Natural killer cell (primary cell): ENCODE measurements around the gene ARHGAP6. TPM values are rescaled to one million over a fixed set of nuclear protein-coding genes. Genes with fewer than 3 reads are reported as not detected.
"Not testable (repeated sequence)": the region's sequence is repeated elsewhere in the genome, so short reads cannot be mapped to it uniquely, and the experiment has no call there.

ENCODE experiments used
- ATAC-seq, 3 donors: fragments of 150-1000 bp in 2 of 3; fragments of 200-7000 bp in 1 of 3; cut with Tn5 transposase; 1 replicate in 1 of 3; 2 replicates in 2 of 3; pipeline ENCODE4 v1.10.0; 2021; ENCODE audit warnings: mild to moderate bottlenecking in 2 of 3, moderate library complexity in 2 of 3
- DNase-seq, 2 donors: peaks; one replicate each; pipeline versions ENCODE4 v3.0.0 to v3.0.0-alpha.2; 2013 to 2021; ENCODE audit warnings: mixed read lengths in 1 of 2
- H3K27ac ChIP-seq: one replicate; pipeline ENCODE4 v1.5.1; 2013; ENCODE audit warnings: mild to moderate bottlenecking, low read length
- H3K27me3 ChIP-seq: one replicate; pipeline ENCODE4 v1.6.1; 2013; ENCODE audit warnings: low read length; ENCODE audit not compliant: control insufficient read depth, insufficient read depth
- H3K36me3 ChIP-seq: one replicate; pipeline ENCODE4 v1.6.1; 2013; ENCODE audit warnings: low read length; ENCODE audit not compliant: control insufficient read depth, insufficient read depth
- H3K4me1 ChIP-seq: one replicate; pipeline ENCODE4 v1.6.1; 2013; ENCODE audit warnings: low read length; ENCODE audit not compliant: control insufficient read depth, insufficient read depth
- H3K4me3 ChIP-seq: one replicate; pipeline ENCODE4 v1.5.1; 2013; ENCODE audit warnings: low read length
- H3K9me3 ChIP-seq: one replicate; pipeline ENCODE4 v1.6.1; 2013; ENCODE audit warnings: low read length; ENCODE audit not compliant: control insufficient read depth, insufficient read depth
- H3K27ac Mint-ChIP-seq, 2 donors: one replicate each; pipeline ENCODE4 v1.8.0; 2022; ENCODE audit warnings: mild to moderate bottlenecking in 2 of 2, mixed read lengths in 2 of 2, moderate library complexity in 1 of 2
- H3K27me3 Mint-ChIP-seq, 2 donors: one replicate each; pipeline ENCODE4 v1.8.0; 2022; ENCODE audit warnings: low read depth in 2 of 2, mixed read lengths in 2 of 2
- H3K36me3 Mint-ChIP-seq: one replicate; pipeline ENCODE4 v1.8.0; 2022; ENCODE audit warnings: mixed read lengths
- H3K4me1 Mint-ChIP-seq, 2 donors: one replicate each; pipeline ENCODE4 v1.8.0; 2022; ENCODE audit warnings: mixed read lengths in 2 of 2
- H3K4me3 Mint-ChIP-seq: one replicate; pipeline ENCODE4 v1.8.0; 2022; ENCODE audit warnings: mild to moderate bottlenecking, moderate library complexity, mixed read lengths
- H3K9me3 Mint-ChIP-seq, 2 donors: one replicate each; pipeline ENCODE4 v1.8.0; 2022; ENCODE audit warnings: mixed read lengths in 2 of 2
- WGBS: methylation state at CpG from one replicate; pipeline ENCODE4 v1.1.7; 2013; ENCODE audit warnings: missing lambda C conversion rate; ENCODE audit not compliant: insufficient coverage; 5-methylcytosine and 5-hydroxymethylcytosine counted together
- intact Hi-C: fragments of 100-400 bp; cut with micrococcal nuclease; formaldehyde crosslinking; loops from one replicate; pipeline ENCODE4 v1.14.2; 2022
- total RNA-seq, 4 donors: library from RNA; stranded (reverse); fragments of 120-200 nt in 1 of 4; gene quantifications; one replicate each; pipeline versions ENCODE4 v1.2.3 to v1.2.4, GENCODE V29; 2013 to 2022
- TF ChIP-seq, protein P1 (sequence below): fragments of 200-600 bp; IDR thresholded peaks from one replicate; pipeline ENCODE4 v1.8.0; 2022; ENCODE audit warnings: antibody characterized with exemption

Gene ARHGAP6
- total RNA-seq, 3 donors from 2014 or later (not counting 1 experiment from before 2014, with no cell fraction given) = 0.32 to 1.9 (median 1.8) TPM

- no CpG with 5 or more reads among the region's 1 CpG for WGBS
- Mint-ChIP-seq H3K4me3 (no peak overlapping the region), H3K27ac (no peak overlapping the region), H3K36me3 (no peaks in the 10 kb centered on the region), H3K27me3 (peaks cover 0 to 6% of the 10 kb centered on the region in 2 donors), H3K4me1 (no peaks in the 10 kb centered on the region), H3K9me3 (no peaks in the 10 kb centered on the region)
- ATAC-seq (no peak), DNase-seq (no peak)
- Histone ChIP-seq H3K27ac (no peak overlapping the region), H3K4me3 (no peak overlapping the region), H3K9me3 (no peaks in the 10 kb centered on the region), H3K27me3 (no peaks in the 10 kb centered on the region), H3K4me1 (no peaks in the 10 kb centered on the region), H3K36me3 (no peaks in the 10 kb centered on the region)
- TF ChIP-seq, protein P1, sequence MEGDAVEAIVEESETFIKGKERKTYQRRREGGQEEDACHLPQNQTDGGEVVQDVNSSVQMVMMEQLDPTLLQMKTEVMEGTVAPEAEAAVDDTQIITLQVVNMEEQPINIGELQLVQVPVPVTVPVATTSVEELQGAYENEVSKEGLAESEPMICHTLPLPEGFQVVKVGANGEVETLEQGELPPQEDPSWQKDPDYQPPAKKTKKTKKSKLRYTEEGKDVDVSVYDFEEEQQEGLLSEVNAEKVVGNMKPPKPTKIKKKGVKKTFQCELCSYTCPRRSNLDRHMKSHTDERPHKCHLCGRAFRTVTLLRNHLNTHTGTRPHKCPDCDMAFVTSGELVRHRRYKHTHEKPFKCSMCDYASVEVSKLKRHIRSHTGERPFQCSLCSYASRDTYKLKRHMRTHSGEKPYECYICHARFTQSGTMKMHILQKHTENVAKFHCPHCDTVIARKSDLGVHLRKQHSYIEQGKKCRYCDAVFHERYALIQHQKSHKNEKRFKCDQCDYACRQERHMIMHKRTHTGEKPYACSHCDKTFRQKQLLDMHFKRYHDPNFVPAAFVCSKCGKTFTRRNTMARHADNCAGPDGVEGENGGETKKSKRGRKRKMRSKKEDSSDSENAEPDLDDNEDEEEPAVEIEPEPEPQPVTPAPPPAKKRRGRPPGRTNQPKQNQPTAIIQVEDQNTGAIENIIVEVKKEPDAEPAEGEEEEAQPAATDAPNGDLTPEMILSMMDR = no peak
- intact Hi-C loops = no loop called here
Measured at GRCh38 chrX:11585174-11585573, 80.5 kb downstream of the ARHGAP6 start.

GRCh38 chrX:11580789-11581188 lies 84.9 kb downstream of the ARHGAP6 start:
- Mint-ChIP-seq H3K4me1 (no peaks in the 10 kb centered on the region), H3K27ac (no peak overlapping the region), H3K36me3 (no peaks in the 10 kb centered on the region), H3K4me3 (no peak overlapping the region), H3K9me3 (peaks cover 0 to 3% of the 10 kb centered on the region in 2 donors), H3K27me3 (no peaks in the 10 kb centered on the region)
- TF ChIP-seq, protein P1 = no peak
- Histone ChIP-seq H3K9me3 (no peaks in the 10 kb centered on the region), H3K4me1 (no peaks in the 10 kb centered on the region), H3K4me3 (no peak overlapping the region), H3K27ac (no peak overlapping the region), H3K27me3 (no peaks in the 10 kb centered on the region), H3K36me3 (no peaks in the 10 kb centered on the region)
- WGBS = 83% methylated on average over 1 of the region's 2 CpGs
- DNase-seq = no peak
- no peak for ATAC-seq
- intact Hi-C loops = no loop called here

- Mint-ChIP-seq H3K4me1 (no peaks in the 10 kb centered on the region), H3K9me3 (peaks cover 0 to 3% of the 10 kb centered on the region in 2 donors), H3K4me3 (no peak overlapping the region), H3K27me3 (no peaks in the 10 kb centered on the region), H3K36me3 (no peaks in the 10 kb centered on the region), H3K27ac (no peak overlapping the region)
- no peak overlapping the region for H3K4me3 ChIP-seq
- no peak for DNase-seq
- H3K27ac ChIP-seq = no peak overlapping the region
- ATAC-seq = no peak
- H3K4me1 ChIP-seq = no peaks in the 10 kb centered on the region
- H3K9me3 ChIP-seq = no peaks in the 10 kb centered on the region
- intact Hi-C loops = no loop called here
- TF ChIP-seq, protein P1 = no peak
- WGBS = 0% methylated on average over 1 of the region's 7 CpGs
- H3K27me3 ChIP-seq = no peaks in the 10 kb centered on the region
- H3K36me3 ChIP-seq = no peaks in the 10 kb centered on the region
Measured at GRCh38 chrX:11579636-11580600, 85.8 kb downstream of the ARHGAP6 start.

- H3K4me1 Mint-ChIP-seq, H3K4me1 ChIP-seq, H3K4me3 Mint-ChIP-seq, DNase-seq, H3K9me3 ChIP-seq, H3K36me3 Mint-ChIP-seq, H3K36me3 ChIP-seq, ATAC-seq, H3K27ac ChIP-seq, H3K4me3 ChIP-seq, H3K27me3 Mint-ChIP-seq, intact Hi-C loops, H3K27ac Mint-ChIP-seq, H3K27me3 ChIP-seq, H3K9me3 Mint-ChIP-seq: not testable (repeated sequence)
- no CpG with 5 or more reads among the region's 1 CpG for WGBS
Measured at GRCh38 chrX:11578301-11578700, 87.4 kb downstream of the ARHGAP6 start.
